HepG2 (cell line): ENCODE results near the gene MYL6B. TPM values are rescaled to one million over a fixed set of nuclear protein-coding genes. Genes with fewer than 3 reads are reported as not detected.

Source experiments
- AHR ChIP-seq: IDR thresholded peaks from 2 replicates; pipeline ENCODE4 v1.6.1; 2018; ENCODE audit warnings: missing genetic modification reagents, missing compliant biosample characterization
- ARNTL ChIP-seq: sonication (generic); formaldehyde crosslinking; IDR thresholded peaks from 2 replicates; pipeline ENCODE4 v1.4.0; 2020; ENCODE audit warnings: mild to moderate bottlenecking, missing genetic modification reagents
- CREB1 ChIP-seq, 2 experiments: fragments of 450-650 bp in 1 of 2; IDR thresholded peaks; 2 replicates each; pipeline ENCODE4 v1.6.1; 2016 to 2017; ENCODE audit warnings: control low read depth in 1 of 2, mild to moderate bottlenecking in 1 of 2, missing compliant biosample characterization in 1 of 2, missing genetic modification characterization in 1 of 2
- FOXA3 ChIP-seq: IDR thresholded peaks from 2 replicates; pipeline ENCODE4 v1.6.1; 2016; ENCODE audit warnings: missing genetic modification reagents, missing compliant biosample characterization
- HCFC1 ChIP-seq: fragments of 150-350 bp; IDR thresholded peaks from 2 replicates; pipeline ENCODE4 v1.6.1; 2014; ENCODE audit warnings: low read depth, low read length
- JUN ChIP-seq: sonication (generic); formaldehyde crosslinking; IDR thresholded peaks from 2 replicates; pipeline ENCODE4 v1.4.0; 2020; ENCODE audit warnings: mild to moderate bottlenecking, missing genetic modification reagents
- KMT2B ChIP-seq: IDR thresholded peaks from 2 replicates; pipeline ENCODE4 v1.6.1; 2016; ENCODE audit warnings: missing genetic modification reagents, missing compliant biosample characterization
- NFRKB ChIP-seq: fragments of 450-650 bp; IDR thresholded peaks from 2 replicates; pipeline ENCODE4 v1.6.1; 2017
- PHF21A ChIP-seq: sonication (generic); formaldehyde crosslinking; IDR thresholded peaks from 2 replicates; pipeline ENCODE4 v1.5.0; 2020; ENCODE audit warnings: mild to moderate bottlenecking, missing genetic modification reagents
- SMAD3 ChIP-seq: sonication (generic); formaldehyde crosslinking; IDR thresholded peaks from 2 replicates; pipeline ENCODE4 v1.4.0; 2020; ENCODE audit warnings: missing genetic modification reagents
- SOX5 ChIP-seq: IDR thresholded peaks from 2 replicates; pipeline ENCODE4 v1.6.1; 2016; ENCODE audit warnings: borderline replicate concordance
- SRSF1 ChIP-seq: fragments of 200-400 bp; formaldehyde crosslinking; optimal IDR thresholded peaks from 2 replicates; pipeline ENCODE3; 2017; ENCODE audit warnings: mild to moderate bottlenecking, low read depth, low read length, moderate library complexity
- TCF7 ChIP-seq: sonication (generic); IDR thresholded peaks from 2 replicates; pipeline ENCODE4 v1.6.1; 2016; ENCODE audit warnings: antibody characterized with exemption, low read depth
- U2AF2 ChIP-seq: fragments of 200-400 bp; formaldehyde crosslinking; IDR thresholded peaks from 2 replicates; pipeline ENCODE4 v1.6.1; 2017; ENCODE audit warnings: low read depth, mild to moderate bottlenecking, low read length
- ZFP36L2 ChIP-seq: sonication (generic); formaldehyde crosslinking; IDR thresholded peaks from 2 replicates; pipeline ENCODE4 v1.4.0; 2020; ENCODE audit warnings: missing genetic modification reagents
- ZNF230 ChIP-seq: sonication (generic); formaldehyde crosslinking; IDR thresholded peaks from 2 replicates; pipeline ENCODE4 v1.4.0; 2020; ENCODE audit warnings: mild to moderate bottlenecking, missing genetic modification reagents
- ZNF331 ChIP-seq: sonication (generic); formaldehyde crosslinking; IDR thresholded peaks from 2 replicates; pipeline ENCODE4 v1.4.0; 2020; ENCODE audit warnings: missing genetic modification reagents
- ZSCAN29 ChIP-seq: sonication (generic); formaldehyde crosslinking; conservative IDR thresholded peaks from 2 replicates; pipeline ENCODE4 v1.4.0; 2020; ENCODE audit warnings: mild to moderate bottlenecking, missing genetic modification reagents
- polyA plus RNA-seq, 8 experiments: library from polyadenylated mRNA; depleted of rRNA in 3 of 8; stranded (reverse) in 7 of 8; unstranded in 1 of 8; fragments of >200 nt; fragmentation: Illumina TruSeq in 4 of 8; extraction: Trizol in 4 of 8; gene quantifications; 2 replicates each; pipeline versions ENCODE4 v1.2.1 to v1.2.3, GENCODE V29; 2011 to 2016; ENCODE audit warnings: low read depth in 4 of 8, missing spikeins in 1 of 8, mixed read lengths in 1 of 8; ENCODE audit not compliant: insufficient read depth in 1 of 8
- total RNA-seq, 5 experiments: library from RNA; depleted of rRNA; stranded (reverse); fragments of >200 nt; fragmentation: Illumina TruSeq; extraction: Trizol; gene quantifications; 2 replicates each; pipeline ENCODE4 v1.2.3, GENCODE V29; 2016; ENCODE audit warnings: low read depth in 1 of 5
- TF ChIP-seq, protein P1 (sequence below): IDR thresholded peaks from 2 replicates; pipeline ENCODE4 v1.6.1; 2016; ENCODE audit warnings: missing compliant biosample characterization, missing genetic modification reagents, borderline replicate concordance
- TF ChIP-seq, protein P2 (sequence below): sonication (generic); formaldehyde crosslinking; IDR thresholded peaks from 2 replicates; pipeline ENCODE4 v1.8.0; 2022; ENCODE audit warnings: mild to moderate bottlenecking, missing genetic modification reagents, moderate library complexity
- TF ChIP-seq, protein P3 (sequence below): sonication (generic); formaldehyde crosslinking; IDR thresholded peaks from 2 replicates; pipeline ENCODE4 v1.8.0; 2022; ENCODE audit warnings: missing genetic modification reagents, mild to moderate bottlenecking, borderline replicate concordance
- TF ChIP-seq, protein P4 (sequence below): conservative IDR thresholded peaks from 2 replicates; pipeline ENCODE4 v1.6.1; 2018; ENCODE audit warnings: missing genetic modification reagents

Gene MYL6B
- total and polyA plus RNA-seq, 2 of the 13 experiments (the other 11 are each of a cell fraction or from before 2014, with no cell fraction given): 75.7 to 88.7 TPM

DNA sequence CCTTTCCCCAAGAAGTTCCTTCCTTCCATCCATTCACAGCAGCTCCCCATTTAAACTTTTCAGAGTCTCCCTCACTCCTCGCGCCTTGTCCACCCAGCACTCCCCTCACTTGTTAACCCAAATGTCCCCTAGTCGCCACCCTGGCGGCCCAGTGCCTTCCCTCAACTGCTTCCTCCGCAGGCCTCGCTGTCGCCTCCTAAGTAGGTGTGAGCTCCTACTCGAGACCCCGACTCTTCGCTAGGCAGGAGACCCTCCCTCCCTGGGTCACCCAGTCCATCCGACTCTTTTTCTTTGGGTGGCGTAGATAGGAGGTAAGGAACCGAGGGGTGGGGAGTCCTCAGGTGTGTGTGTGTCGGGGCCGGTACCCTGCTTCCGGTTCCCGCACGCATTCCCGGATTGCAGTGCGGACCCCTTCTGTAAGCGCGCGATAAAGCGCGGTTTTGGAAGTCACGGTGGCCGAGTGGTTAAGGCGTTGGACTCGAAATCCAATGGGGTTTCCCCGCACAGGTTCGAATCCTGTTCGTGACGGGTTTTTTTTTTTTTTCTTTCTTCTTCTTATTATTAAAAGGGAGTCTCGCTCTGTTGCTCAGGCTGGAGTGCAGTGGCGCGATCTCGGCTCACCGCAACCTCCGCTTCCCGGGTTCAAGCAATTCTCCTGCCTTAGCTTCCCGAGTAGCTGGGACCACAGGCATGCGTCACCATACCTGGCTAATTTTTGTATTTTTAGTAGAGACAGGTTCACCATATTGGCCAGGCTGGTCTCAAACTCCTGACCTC is 37.7 kb downstream of the MYL6B start (continued):
- TF ChIP-seq FOXA3 (CRISPR knock-in tag) (peak; percentile 11; the same call in 1 of the 2 replicates), SOX5 (CRISPR knock-in tag) (peak; percentile 33; the same call in 1 of the 2 replicates), AHR (CRISPR knock-in tag) (no peak), ZFP36L2 (CRISPR knock-in tag) (no peak), HCFC1 (peak; percentile 23; the same call in 1 of the 2 replicates), SRSF1 (peak; percentile 73), ZNF230 (CRISPR knock-in tag) (no peak), CREB1 (IDR thresholded peaks at IDR 0.05) (0 out of 2 replicates have a peak, but pooled peaks have one; percentile 21), CREB1 (CRISPR knock-in tag; IDR thresholded peaks at IDR 0.05) (peak; percentile 60; the same call in 1 of the 2 replicates), ZSCAN29 (CRISPR knock-in tag) (peak; percentile 91), TCF7 (no peak), U2AF2 (0 out of 2 replicates have a peak, but pooled peaks have one; percentile 65), ZNF331 (CRISPR knock-in tag) (peak; percentile 51), JUN (CRISPR knock-in tag) (0 out of 2 replicates have a peak, but pooled peaks have one; percentile 44), SMAD3 (CRISPR knock-in tag) (peak; percentile 93; the same call in 1 of the 2 replicates), NFRKB (no peak), KMT2B (peak; percentile 83), ARNTL (0 out of 2 replicates have a peak, but pooled peaks have one; percentile 46), PHF21A (CRISPR knock-in tag) (peak; percentile 80)
- TF ChIP-seq, protein P1, sequence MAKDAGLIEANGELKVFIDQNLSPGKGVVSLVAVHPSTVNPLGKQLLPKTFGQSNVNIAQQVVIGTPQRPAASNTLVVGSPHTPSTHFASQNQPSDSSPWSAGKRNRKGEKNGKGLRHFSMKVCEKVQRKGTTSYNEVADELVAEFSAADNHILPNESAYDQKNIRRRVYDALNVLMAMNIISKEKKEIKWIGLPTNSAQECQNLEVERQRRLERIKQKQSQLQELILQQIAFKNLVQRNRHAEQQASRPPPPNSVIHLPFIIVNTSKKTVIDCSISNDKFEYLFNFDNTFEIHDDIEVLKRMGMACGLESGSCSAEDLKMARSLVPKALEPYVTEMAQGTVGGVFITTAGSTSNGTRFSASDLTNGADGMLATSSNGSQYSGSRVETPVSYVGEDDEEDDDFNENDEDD (CRISPR knock-in tag): peak; percentile 79
- TF ChIP-seq, protein P2, sequence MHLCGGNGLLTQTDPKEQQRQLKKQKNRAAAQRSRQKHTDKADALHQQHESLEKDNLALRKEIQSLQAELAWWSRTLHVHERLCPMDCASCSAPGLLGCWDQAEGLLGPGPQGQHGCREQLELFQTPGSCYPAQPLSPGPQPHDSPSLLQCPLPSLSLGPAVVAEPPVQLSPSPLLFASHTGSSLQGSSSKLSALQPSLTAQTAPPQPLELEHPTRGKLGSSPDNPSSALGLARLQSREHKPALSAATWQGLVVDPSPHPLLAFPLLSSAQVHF: peak; percentile 21; the same call in 1 of the 2 replicates
- TF ChIP-seq, protein P3, sequence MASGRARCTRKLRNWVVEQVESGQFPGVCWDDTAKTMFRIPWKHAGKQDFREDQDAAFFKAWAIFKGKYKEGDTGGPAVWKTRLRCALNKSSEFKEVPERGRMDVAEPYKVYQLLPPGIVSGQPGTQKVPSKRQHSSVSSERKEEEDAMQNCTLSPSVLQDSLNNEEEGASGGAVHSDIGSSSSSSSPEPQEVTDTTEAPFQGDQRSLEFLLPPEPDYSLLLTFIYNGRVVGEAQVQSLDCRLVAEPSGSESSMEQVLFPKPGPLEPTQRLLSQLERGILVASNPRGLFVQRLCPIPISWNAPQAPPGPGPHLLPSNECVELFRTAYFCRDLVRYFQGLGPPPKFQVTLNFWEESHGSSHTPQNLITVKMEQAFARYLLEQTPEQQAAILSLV (CRISPR knock-in tag): peak; percentile 74; the same call in 1 of the 2 replicates
- TF ChIP-seq, protein P4, sequence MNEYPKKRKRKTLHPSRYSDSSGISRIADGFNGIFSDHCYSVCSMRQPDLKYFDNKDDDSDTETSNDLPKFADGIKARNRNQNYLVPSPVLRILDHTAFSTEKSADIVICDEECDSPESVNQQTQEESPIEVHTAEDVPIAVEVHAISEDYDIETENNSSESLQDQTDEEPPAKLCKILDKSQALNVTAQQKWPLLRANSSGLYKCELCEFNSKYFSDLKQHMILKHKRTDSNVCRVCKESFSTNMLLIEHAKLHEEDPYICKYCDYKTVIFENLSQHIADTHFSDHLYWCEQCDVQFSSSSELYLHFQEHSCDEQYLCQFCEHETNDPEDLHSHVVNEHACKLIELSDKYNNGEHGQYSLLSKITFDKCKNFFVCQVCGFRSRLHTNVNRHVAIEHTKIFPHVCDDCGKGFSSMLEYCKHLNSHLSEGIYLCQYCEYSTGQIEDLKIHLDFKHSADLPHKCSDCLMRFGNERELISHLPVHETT (CRISPR knock-in tag): 0 out of 2 replicates have a peak, but pooled peaks have one; percentile 18
